Measurements from ENCODE around the gene PTPRT. TPM values are rescaled to one million over a fixed set of nuclear protein-coding genes. Genes with fewer than 3 reads are reported as not detected.

The PTPRT gene
- polyA plus RNA-seq, 3 donors: not detected

DNA sequence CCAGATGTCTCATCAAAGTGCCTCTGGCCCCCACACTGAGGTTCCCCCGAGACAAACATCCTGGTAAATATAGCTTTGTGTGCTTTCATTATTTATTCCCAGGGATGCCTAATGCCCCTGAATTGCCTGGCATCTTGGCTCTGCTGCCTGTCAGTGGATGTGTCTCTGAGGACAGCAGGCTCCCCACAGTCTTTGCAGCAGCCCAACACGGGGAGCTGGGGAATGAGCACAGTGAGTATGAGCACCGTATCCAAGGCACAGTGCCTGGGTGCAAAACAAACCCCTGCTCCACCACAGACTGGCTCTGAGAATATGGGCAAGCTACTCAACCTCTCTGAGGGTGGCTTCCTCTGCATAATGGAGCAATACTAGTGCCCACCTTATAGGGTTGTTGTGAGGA, 165.9 kb downstream of the PTPRT start:
- Histone ChIP-seq H3K36me3 (replicated peaks in 1 of 2; ENCODE audit: control insufficient read depth in 1 of 2, insufficient read depth in 2 of 2, low read length in 2 of 2) (no peaks in the 10 kb centered on the region), H3K4me1 (ENCODE audit: control insufficient read depth in 1 of 2, insufficient read depth in 2 of 2, low read length in 2 of 2) (no peaks in the 10 kb centered on the region), H3K27me3 (ENCODE audit: control insufficient read depth in 2 of 2, insufficient read depth in 2 of 2, low read length in 2 of 2) (no peaks in the 10 kb centered on the region), H3K4me2 (replicated peaks; ENCODE audit: extremely low read depth, low read length, poor library complexity, severe bottlenecking) (no peak overlapping the region), H3K9ac (ENCODE audit: insufficient read depth, low read length, poor library complexity, severe bottlenecking) (no peak overlapping the region), H3K27ac (ENCODE audit: low read depth in 1 of 2, low read length in 2 of 2) (no peak overlapping the region), H2AFZ (ENCODE audit: insufficient read depth, low read depth, low read length, poor library complexity, severe bottlenecking) (no peak overlapping the region), H3K9me3 (replicated peaks in 1 of 2; ENCODE audit: control insufficient read depth in 1 of 2, insufficient read depth in 1 of 2, low read length in 2 of 2) (no peaks in the 10 kb centered on the region), H3K4me3 (replicated peaks in 1 of 3; ENCODE audit: low read depth in 2 of 3, low read length in 3 of 3) (no peak overlapping the region), H3K79me2 (ENCODE audit: insufficient read depth, low read length) (no peaks in the 10 kb centered on the region), H4K20me1 (ENCODE audit: insufficient read depth, low read length) (no peaks in the 10 kb centered on the region)
- Mint-ChIP-seq H3K27ac (no peak overlapping the region), H3K4me1 (no peaks in the 10 kb centered on the region), H3K36me3 (no peaks in the 10 kb centered on the region), H3K4me3 (no peak overlapping the region), H3K27me3 (ENCODE audit: low read depth in 3 of 3) (peaks cover 1 to 2% (median 1%) of the 10 kb centered on the region in 3 donors), H3K9me3 (peaks cover 0 to 5% (median 1%) of the 10 kb centered on the region in 7 donors)
- intact Hi-C loops (cut with micrococcal nuclease): no loop called here
- TF ChIP-seq CTCF (IDR thresholded peaks at IDR 0.05): no peak
- 100% methylated on average over 1 of the region's 3 CpGs for WGBS (ENCODE audit: insufficient coverage)
- no peak for DNase-seq

DNA sequence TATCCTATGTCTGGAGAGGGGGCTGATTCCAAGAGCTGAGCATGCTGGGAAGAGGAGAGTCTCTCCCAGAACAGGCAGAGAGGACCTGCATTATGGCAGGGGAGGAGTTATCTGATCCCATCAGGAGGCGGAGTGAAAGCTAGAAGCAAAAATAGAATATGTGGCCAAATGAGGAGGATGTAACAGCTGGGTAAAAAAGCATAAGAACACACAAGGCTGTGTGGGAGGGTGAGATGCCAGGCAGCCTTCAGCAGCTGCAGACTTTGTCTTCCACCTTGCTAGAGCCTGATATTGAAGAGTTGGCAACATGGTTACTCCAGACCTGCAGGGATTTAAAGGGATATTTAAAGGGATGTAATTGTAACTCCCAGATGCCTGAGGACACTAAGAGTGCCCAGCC, 167.1 kb downstream of the PTPRT start:
- WGBS (ENCODE audit: insufficient coverage): 78% methylated on average over 1 of the region's 1 CpG
- H3K27me3 ChIP-seq (ENCODE audit: control insufficient read depth in 2 of 2, insufficient read depth in 2 of 2, low read length in 2 of 2): no peaks in the 10 kb centered on the region
- intact Hi-C loops (cut with micrococcal nuclease): no loop called here
- H3K9ac ChIP-seq (ENCODE audit: insufficient read depth, low read length, poor library complexity, severe bottlenecking): no peak overlapping the region
- Mint-ChIP-seq H3K27ac (no peak overlapping the region), H3K9me3 (peaks cover 0 to 5% (median 1%) of the 10 kb centered on the region in 7 donors), H3K36me3 (no peaks in the 10 kb centered on the region), H3K4me1 (no peaks in the 10 kb centered on the region), H3K4me3 (no peak overlapping the region), H3K27me3 (ENCODE audit: low read depth in 3 of 3) (peaks cover 1 to 2% (median 1%) of the 10 kb centered on the region in 3 donors)
- no peaks in the 10 kb centered on the region for H3K9me3 ChIP-seq (replicated peaks in 1 of 2; ENCODE audit: control insufficient read depth in 1 of 2, insufficient read depth in 1 of 2, low read length in 2 of 2)
- DNase-seq: no peak
- TF ChIP-seq CTCF (IDR thresholded peaks at IDR 0.05): no peak
- H4K20me1 ChIP-seq (ENCODE audit: insufficient read depth, low read length): no peaks in the 10 kb centered on the region
- H3K4me3 ChIP-seq (replicated peaks in 1 of 3; ENCODE audit: low read depth in 2 of 3, low read length in 3 of 3): no peak overlapping the region
- no peak overlapping the region for H2AFZ ChIP-seq (ENCODE audit: insufficient read depth, low read depth, low read length, poor library complexity, severe bottlenecking)
- H3K27ac ChIP-seq (ENCODE audit: low read depth in 1 of 2, low read length in 2 of 2): no peak overlapping the region
- no peaks in the 10 kb centered on the region for H3K4me1 ChIP-seq (ENCODE audit: control insufficient read depth in 1 of 2, insufficient read depth in 2 of 2, low read length in 2 of 2)
- H3K4me2 ChIP-seq (replicated peaks; ENCODE audit: extremely low read depth, low read length, poor library complexity, severe bottlenecking): no peak overlapping the region
- no peaks in the 10 kb centered on the region for H3K36me3 ChIP-seq (replicated peaks in 1 of 2; ENCODE audit: control insufficient read depth in 1 of 2, insufficient read depth in 2 of 2, low read length in 2 of 2)
- no peaks in the 10 kb centered on the region for H3K79me2 ChIP-seq (ENCODE audit: insufficient read depth, low read length)

Measured in CD14-positive monocyte (primary cell).